Measurements from ENCODE around the gene HMOX2.
A peak's percentile ranks its signal among the peaks of the same experiment; 100 is the strongest.

HMOX2 gene

DNA sequence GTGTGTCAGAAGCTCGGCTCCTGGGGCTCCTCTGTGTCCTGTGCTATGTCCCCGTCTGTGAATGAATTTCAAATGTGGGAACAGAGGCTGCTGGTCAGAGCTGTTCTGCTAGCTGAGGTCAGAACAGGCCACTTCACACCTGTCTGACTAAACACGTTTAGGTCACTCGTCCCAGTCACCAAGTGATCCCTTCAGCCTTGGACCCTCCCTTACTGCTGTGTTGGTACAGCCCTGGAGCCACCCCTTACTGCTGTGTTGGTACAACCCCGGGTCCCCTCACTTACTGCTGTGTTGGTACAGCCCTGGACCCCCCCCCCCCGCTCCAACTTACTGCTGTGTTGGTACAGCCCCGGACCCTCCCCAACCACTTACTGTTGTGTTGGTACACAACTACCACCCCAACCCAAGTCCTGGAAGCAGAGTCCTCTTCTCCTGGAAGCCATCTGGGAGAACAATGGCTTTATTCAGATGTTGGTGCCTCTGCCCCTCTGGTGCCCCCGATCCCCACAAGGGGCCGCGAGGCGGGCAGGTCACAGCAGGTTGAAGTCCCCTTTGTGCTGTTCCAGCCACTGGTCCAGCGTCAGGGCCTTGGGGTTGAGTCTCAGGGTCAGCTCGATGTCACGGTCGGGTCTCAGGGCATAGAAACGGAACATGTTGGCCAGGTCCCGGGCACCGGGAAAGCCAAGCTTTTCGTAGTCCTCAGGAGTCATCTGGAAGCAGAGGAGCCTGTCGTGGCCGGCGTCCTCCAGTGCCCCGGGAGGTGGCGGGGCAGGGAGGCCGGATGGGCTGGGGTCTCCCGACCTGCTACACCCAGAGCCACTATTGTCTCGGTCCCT lies 14.7 kb upstream of the HMOX2 start:
- DNase-seq (ENCODE audit: low read depth, low spot score) = no peak
- no peak overlapping the region for H3K27ac ChIP-seq

DNA sequence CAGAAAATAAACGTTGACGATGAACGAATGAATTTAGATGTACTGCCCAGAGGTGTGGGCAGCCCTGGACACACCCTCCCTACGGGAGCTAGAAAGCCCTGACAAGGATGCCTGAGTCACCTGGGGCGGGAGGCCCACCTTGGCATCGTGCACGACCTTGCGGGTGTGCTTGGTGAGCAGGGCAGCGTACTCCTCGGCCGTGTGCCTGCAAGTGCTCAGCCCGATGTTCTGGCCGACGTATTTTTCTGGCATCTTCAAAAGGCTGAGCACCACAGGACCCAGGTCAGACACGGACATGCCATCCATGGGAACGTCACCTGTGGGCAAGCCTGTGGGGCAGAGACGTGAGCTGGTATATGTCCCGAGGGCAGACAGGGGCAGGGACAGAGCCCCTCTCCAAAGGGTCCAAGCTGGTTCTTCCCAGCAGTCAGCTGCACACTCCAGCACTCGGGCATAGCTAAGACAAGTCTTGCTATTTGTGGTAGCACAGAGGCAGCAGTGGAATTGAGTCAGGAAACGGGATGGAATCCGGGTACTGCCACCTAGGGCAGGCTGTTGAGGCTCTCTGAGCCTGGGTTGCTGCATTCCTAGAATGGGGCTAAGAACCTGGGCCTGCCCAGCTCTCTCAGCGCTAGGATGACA lies 12.6 kb upstream of the HMOX2 start:
- peak overlapping the region; percentile 91 for H3K27ac ChIP-seq
- DNase-seq (ENCODE audit: low read depth, low spot score) = no peak

DNA sequence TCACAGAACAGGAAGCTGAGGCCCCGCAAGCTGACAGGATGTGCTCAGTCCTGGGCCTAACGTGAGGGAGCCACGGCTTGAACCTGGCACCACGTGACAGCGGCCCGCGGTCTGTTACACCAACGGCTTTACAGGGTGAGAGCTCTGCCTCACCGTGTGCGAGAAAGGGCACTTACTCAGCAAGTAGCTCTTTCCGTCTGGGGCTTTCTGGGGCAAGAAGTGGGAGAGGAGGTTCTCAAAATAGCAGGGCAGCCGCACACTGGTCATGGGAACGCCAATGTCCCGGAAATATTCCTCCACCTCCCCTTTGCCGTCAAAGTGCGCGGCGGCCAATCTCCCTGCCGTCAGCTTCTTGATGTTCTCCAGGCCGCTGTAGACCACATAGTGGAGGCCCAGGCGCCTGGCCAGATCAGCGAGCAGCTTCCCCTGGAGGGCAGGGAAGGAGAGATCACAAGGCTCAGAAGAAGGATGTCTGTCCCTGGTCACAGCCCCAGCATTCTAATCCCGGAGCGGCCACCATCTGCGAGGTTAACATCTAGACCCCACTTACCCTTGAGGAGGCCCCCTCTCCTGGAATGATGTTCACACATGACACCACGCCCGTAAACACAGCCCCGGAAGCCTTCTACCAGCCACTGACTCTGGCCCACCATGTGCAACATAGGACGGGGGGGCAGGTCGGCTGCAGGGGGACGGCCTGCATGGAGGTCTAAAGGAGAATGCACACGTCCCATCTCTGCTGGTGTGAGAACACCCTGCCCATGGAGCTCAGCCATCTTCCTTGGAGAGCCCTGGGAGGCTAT lies 10.0 kb upstream of the HMOX2 start:
- no peak for DNase-seq (ENCODE audit: low read depth, low spot score)
- no peak overlapping the region for H3K27ac ChIP-seq

DNA sequence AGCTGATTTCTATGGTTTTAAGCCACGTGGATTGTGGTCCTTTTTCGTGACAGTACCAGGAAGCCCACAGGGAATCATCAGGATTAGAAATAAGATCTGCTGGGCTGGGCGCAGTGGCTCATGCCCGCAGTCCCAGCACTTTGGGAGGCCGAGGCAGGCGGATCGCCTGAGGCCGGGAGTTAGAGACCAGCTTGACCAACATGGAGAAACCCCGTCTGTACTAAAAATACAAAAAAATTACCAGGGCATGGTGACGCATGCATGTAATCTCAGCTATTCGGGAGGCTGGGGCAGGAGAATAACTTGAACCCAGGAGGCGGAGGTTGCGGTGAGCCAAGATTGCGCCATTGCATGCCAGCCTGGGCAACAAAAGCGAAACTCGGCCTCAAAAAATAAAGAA lies 8.3 kb upstream of the HMOX2 start:
- DNase-seq (ENCODE audit: low read depth, low spot score) = no peak
- no peak overlapping the region for H3K27ac ChIP-seq

DNA sequence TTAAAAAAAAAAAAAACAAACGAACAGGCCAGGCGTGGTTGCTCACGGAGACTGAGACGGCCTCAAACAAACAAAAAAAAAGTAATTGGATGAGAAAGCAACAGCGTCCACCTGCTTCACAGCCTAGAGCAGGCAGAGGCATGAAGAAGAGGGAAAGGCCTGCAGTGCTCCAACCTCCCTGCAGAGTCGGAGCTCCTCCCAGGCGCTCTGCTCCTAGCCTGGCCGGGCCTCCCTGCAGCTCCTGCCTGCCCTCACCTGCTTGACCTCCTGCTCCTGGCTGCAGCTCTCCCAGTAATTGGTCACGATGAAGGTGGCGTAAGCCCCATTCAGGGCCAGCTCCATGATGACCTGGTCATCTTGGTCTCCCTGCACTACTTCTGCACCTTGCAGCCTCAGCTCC lies 7.2 kb upstream of the HMOX2 start:
- no peak for DNase-seq (ENCODE audit: low read depth, low spot score)
- H3K27ac ChIP-seq = no peak overlapping the region

DNA sequence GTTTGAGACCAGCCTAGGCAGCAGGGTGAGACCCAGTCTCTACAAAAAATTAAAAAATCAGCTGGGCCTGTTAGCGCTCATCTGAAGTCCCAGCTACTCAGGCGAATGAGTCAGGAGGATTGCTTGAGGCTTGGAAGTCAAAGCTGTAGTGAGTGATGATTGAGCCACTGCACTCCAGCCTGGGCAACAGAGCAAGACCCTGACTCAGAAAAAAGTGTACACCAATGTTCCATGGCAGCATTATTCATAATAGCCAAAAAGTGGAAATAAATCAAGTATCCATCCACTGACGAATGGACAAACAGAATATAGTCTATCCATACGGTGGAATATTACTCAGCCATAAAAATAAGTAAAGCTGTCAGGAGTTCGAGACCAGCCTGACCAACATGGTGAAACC lies 4.3 kb upstream of the HMOX2 start:
- no peak for DNase-seq (ENCODE audit: low read depth, low spot score)
- no peak overlapping the region for H3K27ac ChIP-seq

DNA sequence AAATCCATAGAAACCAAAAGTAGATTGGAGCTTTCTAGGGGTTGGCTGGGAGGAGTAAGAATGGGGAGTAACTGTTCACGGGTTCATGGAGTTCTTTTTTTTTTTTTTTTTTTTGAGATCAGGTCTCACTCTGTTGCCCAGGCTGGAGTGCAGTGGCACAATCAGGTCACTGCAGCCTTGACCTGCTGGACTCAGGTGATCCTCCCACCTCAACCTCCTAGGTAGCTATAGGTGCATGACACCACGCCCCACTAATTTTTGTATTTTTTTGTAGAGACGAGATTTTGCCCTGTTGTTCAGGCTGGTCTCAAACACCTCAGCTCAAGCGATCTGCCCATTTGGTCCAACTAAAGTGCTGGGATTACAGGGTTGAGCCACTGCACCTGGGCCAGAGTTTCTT lies 3.3 kb upstream of the HMOX2 start:
- no peak for DNase-seq (ENCODE audit: low read depth, low spot score)
- no peak overlapping the region for H3K27ac ChIP-seq

DNA sequence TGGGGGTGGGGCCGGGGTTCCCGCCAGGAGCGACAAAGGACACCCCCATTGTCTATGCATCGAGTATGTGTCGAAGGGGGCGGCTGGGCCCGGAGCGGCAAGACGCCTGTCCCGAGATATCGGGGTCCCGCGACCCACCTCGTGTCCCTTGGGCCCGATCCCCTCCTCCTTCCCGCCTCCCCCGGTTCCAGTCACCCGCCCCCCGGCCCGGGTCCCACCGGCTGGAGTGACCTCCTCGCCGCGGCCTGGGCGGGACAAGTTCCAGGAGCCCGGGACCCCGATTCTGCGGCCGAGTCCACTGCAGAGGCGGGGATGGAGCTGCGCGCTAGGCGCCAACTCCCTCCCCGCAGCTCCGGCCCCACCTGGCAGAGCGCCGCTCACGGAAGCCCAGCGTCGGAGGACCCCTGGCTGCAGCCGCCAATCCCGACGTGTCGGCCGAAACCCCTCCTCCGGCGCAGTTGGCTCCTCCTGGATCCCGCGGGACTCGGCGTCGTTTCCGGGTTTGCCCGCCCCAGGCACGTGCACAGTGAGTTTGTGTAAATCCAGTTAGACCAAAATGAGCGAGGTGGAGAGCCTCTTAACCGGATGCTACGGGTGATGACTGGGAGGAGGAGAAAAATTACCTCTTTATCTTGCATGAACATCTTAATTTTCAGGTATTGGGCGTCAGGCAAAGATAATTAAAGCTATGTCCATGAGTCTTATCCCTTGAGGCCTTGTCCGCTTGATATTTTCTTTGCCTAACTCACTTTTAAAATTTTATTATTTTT lies 1.8 kb upstream of the HMOX2 start, which contains the start of gene NMRAL1:
Gene NMRAL1, minus strand, starts transcription at position 434 of the 770 bp plus-strand sequence. CDS start 493 bp downstream, outside the sequence.
- DNase-seq (ENCODE audit: low read depth, low spot score) = peak; percentile 57
- peak within 1 kb of the TSS; percentile 92 for H3K27ac ChIP-seq

DNA sequence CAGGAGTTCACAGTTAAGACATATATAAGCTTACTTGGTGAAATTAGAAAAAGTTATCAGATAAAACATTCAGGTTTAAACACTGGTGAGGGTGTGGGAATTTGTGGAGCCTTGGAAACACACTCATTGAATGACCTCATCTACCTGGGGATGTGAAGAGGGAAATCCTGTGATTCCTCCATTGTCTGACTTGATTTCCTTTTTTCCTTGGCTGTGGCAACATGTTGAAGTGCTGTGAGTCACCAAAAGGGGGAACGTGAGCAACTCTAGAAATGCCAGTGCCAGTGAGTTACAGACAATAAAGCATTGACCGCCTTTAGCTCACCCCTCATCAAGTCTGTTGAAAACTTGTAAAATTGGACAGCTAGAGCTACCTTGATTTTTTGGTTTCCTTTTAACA lies 1.8 kb downstream of the HMOX2 start:
- H3K27ac ChIP-seq = peak overlapping the region; percentile 92
- DNase-seq (ENCODE audit: low read depth, low spot score) = peak; percentile 77

DNA sequence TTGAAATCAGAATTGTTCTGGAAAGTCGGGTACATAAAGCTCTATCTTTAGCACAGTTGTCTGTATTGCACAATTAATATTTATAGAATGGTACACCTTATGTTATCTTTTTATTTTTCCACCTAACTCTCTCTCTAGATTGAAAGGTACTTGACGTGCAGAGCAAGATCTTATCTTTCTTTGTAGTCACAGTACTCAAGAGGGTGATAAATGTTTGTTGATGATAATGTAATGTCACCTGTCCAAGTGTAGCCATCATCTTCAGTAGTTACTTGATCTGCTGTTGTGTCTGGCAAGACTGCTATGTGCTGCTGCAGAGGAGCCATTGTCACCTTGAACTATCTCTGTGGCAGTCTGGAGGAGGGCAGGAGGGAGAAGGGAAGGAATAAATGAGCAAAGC lies 5.3 kb downstream of the HMOX2 start:
- no peak overlapping the region for H3K27ac ChIP-seq
- no peak for DNase-seq (ENCODE audit: low read depth, low spot score)

DNA sequence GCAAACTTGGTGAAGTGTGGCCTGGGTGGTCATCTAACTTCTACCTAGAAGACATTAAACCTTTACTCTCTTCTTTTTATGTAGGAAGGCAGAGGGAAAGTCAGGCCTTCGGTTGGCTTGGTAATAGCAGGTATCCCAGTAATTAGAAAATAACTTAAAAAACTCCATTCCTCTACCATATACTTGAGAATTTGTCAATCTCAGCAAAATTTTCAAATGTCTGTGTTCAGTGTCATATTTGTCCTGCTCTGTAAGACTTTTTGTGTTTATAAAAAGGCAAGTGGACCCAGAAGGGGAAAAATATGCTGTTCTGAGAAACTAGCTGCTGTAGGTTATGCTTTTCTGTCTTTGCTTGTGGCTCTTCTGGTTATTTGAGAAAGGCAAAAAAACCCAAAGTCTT lies 5.8 kb downstream of the HMOX2 start:
- DNase-seq (ENCODE audit: low read depth, low spot score) = no peak
- H3K27ac ChIP-seq = no peak overlapping the region

DNA sequence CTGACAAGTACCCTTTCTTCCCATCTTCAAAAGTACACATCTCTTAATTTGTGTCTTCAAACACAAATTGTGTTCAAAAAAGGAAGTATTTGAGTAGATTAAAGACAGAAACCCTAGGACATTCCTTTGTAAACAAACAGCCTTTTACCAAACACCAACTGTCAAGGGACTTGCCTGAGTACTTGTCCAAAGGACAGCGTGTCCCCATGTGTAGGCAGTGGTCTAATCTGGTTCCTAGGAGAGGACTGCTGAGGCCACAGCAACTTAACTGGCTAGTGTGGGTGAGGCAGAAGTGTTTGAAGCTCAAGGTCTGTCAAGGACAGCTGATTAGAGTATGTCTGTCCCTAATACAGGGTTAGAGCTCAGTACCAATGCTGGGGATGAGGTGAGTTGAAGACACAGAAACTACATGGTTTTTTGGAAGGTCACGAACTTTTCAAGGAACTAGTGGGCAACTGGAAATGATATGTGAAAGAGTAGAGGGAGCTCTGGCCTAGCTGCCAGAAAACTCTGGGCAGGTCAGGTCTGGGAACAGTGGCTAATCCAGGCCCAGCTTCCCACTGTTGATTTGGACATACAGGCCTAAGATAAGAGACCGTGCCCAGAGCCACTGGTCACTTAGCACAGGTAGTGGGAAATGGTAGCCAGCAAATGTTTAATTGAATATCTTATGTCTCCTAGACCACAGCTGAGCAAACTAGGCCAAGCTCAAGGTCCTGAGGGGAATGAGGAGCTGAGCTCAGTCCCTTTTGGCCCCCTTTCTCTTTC lies 10.1 kb downstream of the HMOX2 start:
- H3K27ac ChIP-seq = peak overlapping the region; percentile 81
- DNase-seq (ENCODE audit: low read depth, low spot score) = no peak

DNA sequence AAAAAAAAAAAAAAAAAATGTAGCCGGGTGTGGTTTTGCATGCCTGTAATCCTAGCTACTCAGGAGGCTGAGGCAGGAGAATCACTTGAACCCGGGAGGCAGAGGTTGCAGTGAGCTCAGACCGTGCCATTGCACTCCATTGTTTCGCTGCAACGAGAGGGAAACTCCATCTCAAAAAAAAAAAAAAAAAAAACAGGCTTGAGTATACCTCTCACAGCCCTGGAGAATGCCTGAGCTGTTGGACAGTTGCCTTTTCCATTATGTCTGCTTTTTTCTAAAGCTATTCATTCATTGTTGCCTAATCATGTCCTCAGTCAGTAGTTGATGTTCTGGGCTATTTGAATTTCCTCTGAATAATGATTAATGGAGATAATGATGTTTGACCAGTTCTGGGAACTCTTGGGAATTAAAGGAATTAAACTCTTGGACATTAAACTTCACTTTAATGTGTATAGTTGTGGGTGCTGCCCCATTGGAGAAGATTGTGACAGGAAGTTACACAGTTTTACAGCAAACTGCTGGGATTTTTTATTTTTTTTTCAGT lies 11.8 kb downstream of the HMOX2 start:
- DNase-seq (ENCODE audit: low read depth, low spot score) = no peak
- peak overlapping the region; percentile 81 for H3K27ac ChIP-seq

DNA sequence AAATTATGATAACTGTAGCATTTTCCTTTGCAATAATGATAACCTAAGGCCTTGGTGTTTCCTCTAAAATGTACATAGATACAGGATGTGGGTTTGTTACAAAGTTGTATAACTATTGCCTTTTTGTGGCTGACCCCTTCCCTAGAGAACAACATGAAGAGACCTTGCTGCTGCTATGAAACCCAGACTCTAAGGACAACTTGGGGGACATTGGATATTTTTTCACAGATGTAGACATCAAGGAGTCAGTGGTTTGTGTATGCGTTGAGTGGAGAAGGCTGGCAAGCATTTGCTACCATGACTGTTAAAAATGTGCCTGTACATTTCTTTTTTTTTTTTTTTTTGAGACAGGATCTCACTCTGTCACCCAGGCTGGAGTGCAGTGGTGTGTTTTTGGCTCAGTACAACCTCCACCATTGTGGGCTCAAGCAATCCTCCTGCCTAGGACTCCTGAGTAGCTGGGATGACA lies 12.3 kb downstream of the HMOX2 start:
- peak overlapping the region; percentile 81 for H3K27ac ChIP-seq

DNA sequence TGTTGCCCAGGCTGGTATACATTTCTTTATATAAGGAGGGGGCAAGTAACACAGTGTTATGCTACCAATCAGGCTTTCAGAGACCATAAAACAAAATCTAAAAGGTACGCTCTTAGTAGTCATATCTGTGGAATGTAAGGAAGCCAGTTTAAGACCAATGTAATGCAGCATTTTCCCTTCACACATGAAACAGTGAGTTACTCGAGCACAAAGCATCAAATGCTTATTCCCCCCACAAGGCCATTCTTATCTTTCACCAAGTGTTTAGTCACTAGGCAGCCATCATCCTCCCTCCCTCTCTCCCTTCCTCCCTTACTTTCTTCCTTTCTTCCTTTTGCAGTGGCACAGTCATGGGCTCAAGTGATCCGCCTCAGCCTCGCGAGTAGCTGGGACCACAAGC lies 12.8 kb downstream of the HMOX2 start:
- no peak for DNase-seq (ENCODE audit: low read depth, low spot score)
- peak overlapping the region; percentile 81 for H3K27ac ChIP-seq

More for the DNA sequence above, 12.3 kb downstream of the HMOX2 start:
- no peak for DNase-seq (ENCODE audit: low read depth, low spot score)

DNA sequence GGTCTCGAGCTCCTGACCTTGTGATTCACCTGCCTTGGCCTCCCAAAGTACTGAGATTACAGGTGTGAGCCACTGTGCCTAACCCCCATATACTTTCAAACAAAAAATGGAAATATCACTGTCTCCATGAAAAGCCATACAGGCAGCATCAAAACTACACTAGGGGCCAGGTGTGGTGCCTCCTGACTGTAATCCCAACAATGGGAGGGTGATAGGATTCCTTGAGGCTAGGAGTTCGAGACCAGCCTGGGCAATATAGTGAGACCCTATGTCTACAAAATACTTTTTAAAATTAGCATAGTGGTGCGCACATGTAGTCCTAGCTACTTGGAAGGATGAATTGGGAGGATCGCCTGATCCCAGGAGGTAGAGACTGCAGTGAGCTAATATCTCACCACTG lies 15.7 kb downstream of the HMOX2 start:
- DNase-seq (ENCODE audit: low read depth, low spot score) = no peak
- no peak overlapping the region for H3K27ac ChIP-seq

DNA sequence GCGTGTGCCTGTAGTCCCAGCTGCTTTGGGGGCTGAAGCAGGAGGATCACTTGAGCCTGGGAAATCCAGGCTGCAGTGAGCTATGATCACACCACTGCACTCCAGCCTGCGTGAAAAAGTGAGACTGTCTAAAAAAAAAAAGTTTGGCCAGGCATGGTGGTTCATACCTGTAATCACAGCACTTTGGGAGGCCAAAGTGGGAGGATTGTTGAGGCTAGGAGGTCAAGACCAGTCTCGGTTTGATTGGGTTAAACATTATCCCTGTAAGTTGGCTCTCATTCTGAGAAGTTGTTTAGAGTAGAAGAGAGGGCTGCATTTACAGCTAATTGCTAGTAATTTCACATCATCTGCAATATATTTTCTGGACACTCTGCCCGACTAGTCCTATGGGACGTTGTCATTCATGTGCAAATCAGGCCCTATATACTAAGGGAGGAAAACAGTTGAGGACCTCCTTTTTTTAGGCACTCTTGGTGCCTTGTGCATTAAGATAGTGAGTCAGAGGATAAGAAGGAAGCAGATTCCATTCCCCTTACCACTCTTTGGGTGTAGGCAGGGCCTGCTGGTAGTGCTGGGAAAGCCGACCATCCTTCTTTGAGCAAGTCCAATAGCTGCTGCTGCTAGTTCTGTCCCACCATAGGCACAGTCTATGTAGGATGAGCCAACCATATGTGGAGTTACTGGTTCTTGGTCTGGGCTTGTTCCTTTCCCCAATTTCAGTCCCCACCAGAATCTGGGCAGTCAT lies 18.7 kb downstream of the HMOX2 start:
- no peak for DNase-seq (ENCODE audit: low read depth, low spot score)
- peak overlapping the region; percentile 97 for H3K27ac ChIP-seq

DNA sequence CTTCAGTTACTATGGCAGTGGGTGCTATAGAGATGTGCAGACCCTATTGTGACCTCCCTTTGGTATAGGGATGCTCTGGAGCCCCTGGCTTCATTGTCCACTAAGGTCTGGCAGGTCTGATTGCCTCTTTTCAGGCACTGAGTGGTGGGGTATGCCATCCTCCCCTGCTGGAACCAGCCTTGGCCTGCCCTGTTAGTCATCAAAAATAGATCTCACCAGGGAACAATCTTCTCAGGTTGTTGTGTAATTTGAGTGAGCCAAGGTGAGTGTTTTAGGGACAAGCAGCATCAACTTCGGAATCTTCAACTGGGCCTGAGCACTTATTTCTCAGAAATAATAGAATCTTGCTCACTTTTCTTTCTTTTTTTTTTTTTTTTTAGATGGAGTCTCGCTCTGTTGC lies 19.6 kb downstream of the HMOX2 start:
- peak overlapping the region; percentile 97 for H3K27ac ChIP-seq
- no peak for DNase-seq (ENCODE audit: low read depth, low spot score)

Data from epithelial cell of prostate (primary cell).